Esophagus muscularis mucosa (tissue), 4 donors: Measurements from ENCODE around the gene TRHDE. TPM values are rescaled to one million over a fixed set of nuclear protein-coding genes. Genes with fewer than 3 reads are reported as not detected.

Experiments
- DNase-seq: peaks from one replicate; pipeline ENCODE4 v3.0.0-alpha.2; 2017; ENCODE audit errors: extremely low spot score
- H3K27ac ChIP-seq, 4 donors: fragments of 200-600 bp; sonication (generic); replicated peaks in 1 of 4; 1 replicate in 3 of 4; 2 replicates in 1 of 4; pipeline ENCODE4 v1.5.1; 2016 to 2019; ENCODE audit warnings: mild to moderate bottlenecking in 1 of 4
- H3K27me3 ChIP-seq, 4 donors: fragments of 200-600 bp; sonication (generic); one replicate each; pipeline versions ENCODE4 v1.5.1 to v1.6.0; 2016 to 2019
- H3K36me3 ChIP-seq, 4 donors: fragments of 200-600 bp; sonication (generic); one replicate each; pipeline ENCODE4 v1.5.1; 2016 to 2019
- H3K4me1 ChIP-seq, 4 donors: fragments of 200-600 bp; sonication (generic); one replicate each; pipeline ENCODE4 v1.5.1; 2016 to 2019
- H3K4me3 ChIP-seq, 4 donors: fragments of 200-600 bp; sonication (generic); 1 replicate in 2 of 4; 2 replicates in 2 of 4; pipeline ENCODE4 v1.5.1; 2016 to 2019; ENCODE audit warnings: mild to moderate bottlenecking in 4 of 4, moderate library complexity in 1 of 4
- H3K9me3 ChIP-seq, 4 donors: fragments of 200-600 bp; sonication (generic); 1 replicate in 3 of 4; 2 replicates in 1 of 4; pipeline ENCODE4 v1.5.1; 2016 to 2019
- EP300 ChIP-seq: sonication (generic); formaldehyde crosslinking; IDR thresholded peaks from one replicate; pipeline ENCODE4 v1.6.1; 2017; ENCODE audit warnings: antibody characterized with exemption
- POLR2A ChIP-seq: fragments of 450-650 bp; IDR thresholded peaks from one replicate; pipeline ENCODE4 v1.6.1; 2017; ENCODE audit warnings: antibody characterized with exemption, moderate library complexity, mild to moderate bottlenecking, low read depth
- POLR2AphosphoS5 ChIP-seq, 2 donors: sonication (generic); formaldehyde crosslinking; IDR thresholded peaks; one replicate each; pipeline ENCODE4 v1.6.1; 2017; ENCODE audit warnings: antibody characterized with exemption in 2 of 2
- WGBS: methylation state at CpG from one replicate; pipeline ENCODE4 v1.1.5; 2018; 5-methylcytosine and 5-hydroxymethylcytosine counted together
- intact Hi-C: fragments of 100-400 bp; cut with DNase I; formaldehyde crosslinking; loops from one replicate; pipeline ENCODE4 v1.15.1; 2023
- total RNA-seq, 4 donors: library from RNA; depleted of rRNA; stranded (reverse); fragments of >200 nt; gene quantifications; one replicate each; pipeline versions ENCODE4 v1.1.0 to v1.2.1, GENCODE V29; 2016
- TF ChIP-seq, protein P1 (sequence below), 3 experiments: fragments of 200-600 bp in 2 of 3; fragments of 450-650 bp in 1 of 3; sonication (generic) in 2 of 3; IDR thresholded peaks; one replicate each; pipeline ENCODE4 v1.5.1; 2017 to 2019; ENCODE audit warnings: antibody characterized with exemption in 3 of 3, mild to moderate bottlenecking in 2 of 3, moderate library complexity in 1 of 3

TRHDE gene
- total RNA-seq, 4 donors from 2014 or later: 0.33 to 1.2 (median 0.74) TPM

DNA sequence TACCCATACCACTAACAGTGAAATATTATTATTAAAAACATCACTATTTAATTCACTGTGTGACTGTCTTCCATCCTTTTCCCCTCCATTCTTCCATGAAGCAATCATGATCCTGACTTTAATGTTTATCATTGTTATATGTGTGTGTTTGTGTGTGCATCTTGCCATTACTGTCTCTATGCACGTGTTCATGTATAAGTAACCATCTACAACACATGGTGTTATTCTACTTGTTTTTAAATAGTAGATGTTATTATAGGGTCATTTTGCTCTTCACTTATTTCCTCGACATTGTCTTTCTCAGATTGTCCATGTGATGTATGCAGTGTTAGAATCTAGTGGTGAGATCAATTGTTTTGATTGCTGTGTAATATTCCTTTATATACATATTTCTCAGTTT is 195.8 kb downstream of the TRHDE start:
- TF ChIP-seq EP300: no peak
- no peak for TF ChIP-seq POLR2AphosphoS5 (IDR thresholded peaks at IDR 0.05)
- Histone ChIP-seq H3K9me3 (no peaks in the 10 kb centered on the region), H3K27ac (no peak overlapping the region), H3K27me3 (no peaks in the 10 kb centered on the region), H3K36me3 (no peaks in the 10 kb centered on the region), H3K4me1 (no peaks in the 10 kb centered on the region), H3K4me3 (no peak overlapping the region)
- WGBS: 91% methylated on average over 2 of the region's 2 CpGs
- no peak for DNase-seq
- intact Hi-C loops: no loop called here

DNA sequence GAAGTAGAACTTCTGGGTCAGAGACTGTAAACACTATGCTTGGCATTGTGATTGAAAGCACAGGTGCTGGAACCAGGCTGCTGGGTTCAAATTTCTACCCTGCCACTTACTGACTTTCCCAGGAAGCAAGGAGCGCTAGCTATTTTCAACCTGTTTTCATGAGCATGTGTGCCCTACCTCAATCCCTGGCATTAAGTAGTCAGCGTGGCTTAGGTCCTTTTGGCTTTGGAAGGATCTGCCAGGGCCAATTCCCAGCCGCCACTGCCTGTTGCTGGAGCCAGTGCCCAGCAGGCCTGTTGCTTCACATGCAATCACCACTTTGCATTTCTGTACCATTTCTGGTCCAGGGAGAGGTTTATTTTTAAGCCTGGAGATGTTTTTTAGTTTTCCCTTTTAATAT is 196.3 kb downstream of the TRHDE start:
- no peaks in the 10 kb centered on the region for H3K27me3 ChIP-seq
- no peaks in the 10 kb centered on the region for H3K4me1 ChIP-seq
- H3K4me3 ChIP-seq: no peak overlapping the region
- WGBS: 97% methylated on average over 3 of the region's 3 CpGs
- H3K27ac ChIP-seq: no peak overlapping the region
- intact Hi-C loops: no loop called here
- H3K9me3 ChIP-seq: no peaks in the 10 kb centered on the region
- TF ChIP-seq, protein P1, sequence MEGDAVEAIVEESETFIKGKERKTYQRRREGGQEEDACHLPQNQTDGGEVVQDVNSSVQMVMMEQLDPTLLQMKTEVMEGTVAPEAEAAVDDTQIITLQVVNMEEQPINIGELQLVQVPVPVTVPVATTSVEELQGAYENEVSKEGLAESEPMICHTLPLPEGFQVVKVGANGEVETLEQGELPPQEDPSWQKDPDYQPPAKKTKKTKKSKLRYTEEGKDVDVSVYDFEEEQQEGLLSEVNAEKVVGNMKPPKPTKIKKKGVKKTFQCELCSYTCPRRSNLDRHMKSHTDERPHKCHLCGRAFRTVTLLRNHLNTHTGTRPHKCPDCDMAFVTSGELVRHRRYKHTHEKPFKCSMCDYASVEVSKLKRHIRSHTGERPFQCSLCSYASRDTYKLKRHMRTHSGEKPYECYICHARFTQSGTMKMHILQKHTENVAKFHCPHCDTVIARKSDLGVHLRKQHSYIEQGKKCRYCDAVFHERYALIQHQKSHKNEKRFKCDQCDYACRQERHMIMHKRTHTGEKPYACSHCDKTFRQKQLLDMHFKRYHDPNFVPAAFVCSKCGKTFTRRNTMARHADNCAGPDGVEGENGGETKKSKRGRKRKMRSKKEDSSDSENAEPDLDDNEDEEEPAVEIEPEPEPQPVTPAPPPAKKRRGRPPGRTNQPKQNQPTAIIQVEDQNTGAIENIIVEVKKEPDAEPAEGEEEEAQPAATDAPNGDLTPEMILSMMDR (IDR thresholded peaks at IDR 0.05): no peak
- TF ChIP-seq EP300: no peak
- TF ChIP-seq POLR2A: no peak
- no peak for TF ChIP-seq POLR2AphosphoS5 (IDR thresholded peaks at IDR 0.05)
- no peak for DNase-seq
- H3K36me3 ChIP-seq: no peaks in the 10 kb centered on the region

DNA sequence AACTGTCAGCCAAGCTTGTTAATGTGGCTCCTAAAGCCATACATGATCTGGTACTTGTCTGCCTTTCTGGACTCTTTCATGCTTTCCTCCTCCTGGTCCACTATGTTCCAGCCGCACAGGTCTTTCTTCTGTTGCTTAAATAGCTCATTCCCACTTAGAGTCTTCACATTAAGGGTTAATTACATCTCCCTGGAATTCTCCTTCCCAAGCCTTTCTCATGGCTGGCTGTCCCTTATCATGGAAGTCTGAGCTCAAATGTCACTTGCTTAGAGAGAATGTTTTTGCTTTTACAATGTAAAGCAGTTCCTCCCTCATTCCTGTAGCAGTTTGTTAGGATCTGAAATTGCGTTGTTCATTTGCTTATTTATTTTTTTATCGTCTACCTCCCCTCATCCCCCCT is 199.6 kb downstream of the TRHDE start:
- Histone ChIP-seq H3K27me3 (no peaks in the 10 kb centered on the region), H3K9me3 (no peaks in the 10 kb centered on the region), H3K4me3 (no peak overlapping the region), H3K36me3 (no peaks in the 10 kb centered on the region), H3K27ac (no peak overlapping the region), H3K4me1 (no peaks in the 10 kb centered on the region)
- intact Hi-C loops: no loop called here
- TF ChIP-seq, protein P1 (IDR thresholded peaks at IDR 0.05): no peak
- TF ChIP-seq EP300: no peak
- no peak for DNase-seq
- WGBS: 35% methylated on average over 3 of the region's 3 CpGs

DNA sequence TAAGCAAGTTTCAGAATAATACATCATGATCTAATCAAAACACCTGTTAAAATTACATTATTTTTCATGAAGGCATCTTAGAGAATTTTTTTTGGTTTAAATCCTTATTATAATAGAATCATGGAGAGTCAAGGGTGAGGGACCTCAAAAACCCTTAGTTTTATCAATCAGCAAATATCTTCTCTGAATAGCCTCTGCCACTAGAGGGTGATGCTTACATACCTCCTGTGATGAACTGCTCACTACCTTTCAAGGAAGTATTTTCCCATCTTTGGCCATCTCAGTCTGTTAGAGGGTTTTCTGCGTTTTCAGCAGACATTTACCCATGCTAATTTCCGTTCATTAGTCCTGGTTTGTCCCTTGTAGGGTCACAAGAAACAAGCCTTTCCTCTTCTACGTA is 200.2 kb downstream of the TRHDE start:
- intact Hi-C loops: no loop called here
- 75% methylated on average over 3 of the region's 3 CpGs for WGBS
- TF ChIP-seq POLR2AphosphoS5 (IDR thresholded peaks at IDR 0.05) (no peak), POLR2A (no peak), EP300 (no peak)
- TF ChIP-seq, protein P1 (IDR thresholded peaks at IDR 0.05): no peak
- Histone ChIP-seq H3K4me3 (no peak overlapping the region), H3K4me1 (no peaks in the 10 kb centered on the region), H3K27ac (no peak overlapping the region), H3K9me3 (no peaks in the 10 kb centered on the region), H3K36me3 (no peaks in the 10 kb centered on the region), H3K27me3 (no peaks in the 10 kb centered on the region)
- DNase-seq: no peak

DNA sequence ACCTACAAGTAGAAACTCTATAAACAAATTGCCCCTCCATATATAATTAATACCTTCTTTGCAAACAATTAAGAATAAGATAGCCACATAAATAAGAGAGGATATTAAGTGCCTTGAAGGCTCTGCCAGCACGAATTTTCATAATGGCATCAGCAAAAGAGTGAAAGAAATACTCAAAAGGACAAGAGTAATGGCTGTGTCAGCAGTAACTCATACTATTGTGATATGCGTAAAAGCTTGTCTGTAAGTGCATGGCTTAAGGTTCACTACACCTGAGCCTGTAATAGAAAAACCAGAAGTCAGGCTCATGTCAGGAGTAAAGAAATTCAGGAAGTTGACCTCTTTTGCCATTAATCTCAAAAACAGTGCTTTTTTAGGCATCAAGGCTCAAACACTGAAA is 204.1 kb downstream of the TRHDE start:
- WGBS: 84% methylated on average over 2 of the region's 2 CpGs
- TF ChIP-seq, protein P1 (IDR thresholded peaks at IDR 0.05): no peak
- no peak for TF ChIP-seq POLR2AphosphoS5 (IDR thresholded peaks at IDR 0.05)
- TF ChIP-seq EP300: no peak
- no peak for TF ChIP-seq POLR2A
- Histone ChIP-seq H3K27ac (no peak overlapping the region), H3K4me1 (no peaks in the 10 kb centered on the region), H3K4me3 (no peak overlapping the region), H3K36me3 (no peaks in the 10 kb centered on the region), H3K9me3 (no peaks in the 10 kb centered on the region), H3K27me3 (no peaks in the 10 kb centered on the region)
- no peak for DNase-seq
- intact Hi-C loops: no loop called here
